ENCODE data around the gene DPM2. TPM values are rescaled to one million over a fixed set of nuclear protein-coding genes. Genes with fewer than 3 reads are reported as not detected.

Gene DPM2
- total RNA-seq, 1 donor: 10.1 TPM

DNA sequence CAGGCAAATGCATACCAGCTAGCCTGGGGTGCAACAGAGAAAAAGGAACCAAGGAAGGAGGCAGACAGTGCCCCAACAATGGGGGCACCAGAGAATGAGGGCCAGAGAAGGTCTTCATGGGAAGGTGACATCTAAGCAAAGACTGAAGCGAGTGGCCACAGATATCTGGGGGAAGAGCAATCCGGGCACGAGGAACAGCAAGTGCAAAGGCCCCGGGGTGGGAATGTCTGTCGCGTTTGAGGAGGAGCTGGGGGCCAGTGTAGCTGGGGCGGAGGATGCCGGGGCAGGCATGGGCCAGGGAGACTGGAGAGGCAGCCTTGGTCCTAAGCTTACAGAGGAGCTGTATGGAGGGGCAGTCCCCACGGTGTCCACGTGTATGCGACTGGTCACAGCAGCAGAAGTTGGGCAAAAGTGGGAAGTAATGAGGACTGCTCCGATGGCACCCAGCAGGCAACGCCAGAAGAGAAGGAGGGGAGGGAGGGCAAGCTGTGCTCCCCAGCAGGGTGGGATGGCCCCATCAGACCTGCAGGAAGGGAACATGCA lies 24.0 kb upstream of the DPM2 start:
- TF ChIP-seq, protein P1, sequence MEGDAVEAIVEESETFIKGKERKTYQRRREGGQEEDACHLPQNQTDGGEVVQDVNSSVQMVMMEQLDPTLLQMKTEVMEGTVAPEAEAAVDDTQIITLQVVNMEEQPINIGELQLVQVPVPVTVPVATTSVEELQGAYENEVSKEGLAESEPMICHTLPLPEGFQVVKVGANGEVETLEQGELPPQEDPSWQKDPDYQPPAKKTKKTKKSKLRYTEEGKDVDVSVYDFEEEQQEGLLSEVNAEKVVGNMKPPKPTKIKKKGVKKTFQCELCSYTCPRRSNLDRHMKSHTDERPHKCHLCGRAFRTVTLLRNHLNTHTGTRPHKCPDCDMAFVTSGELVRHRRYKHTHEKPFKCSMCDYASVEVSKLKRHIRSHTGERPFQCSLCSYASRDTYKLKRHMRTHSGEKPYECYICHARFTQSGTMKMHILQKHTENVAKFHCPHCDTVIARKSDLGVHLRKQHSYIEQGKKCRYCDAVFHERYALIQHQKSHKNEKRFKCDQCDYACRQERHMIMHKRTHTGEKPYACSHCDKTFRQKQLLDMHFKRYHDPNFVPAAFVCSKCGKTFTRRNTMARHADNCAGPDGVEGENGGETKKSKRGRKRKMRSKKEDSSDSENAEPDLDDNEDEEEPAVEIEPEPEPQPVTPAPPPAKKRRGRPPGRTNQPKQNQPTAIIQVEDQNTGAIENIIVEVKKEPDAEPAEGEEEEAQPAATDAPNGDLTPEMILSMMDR (IDR thresholded peaks at IDR 0.05; ENCODE audit: extremely low read depth, low read depth, low read length): no peak
- Histone ChIP-seq H3K27ac (ENCODE audit: low read depth, low read length) (no peak overlapping the region), H2AFZ (ENCODE audit: low read length) (no peak overlapping the region), H3K9me3 (ENCODE audit: low read depth, low read length) (no peaks in the 10 kb centered on the region), H3K79me2 (ENCODE audit: insufficient read depth, low read length) (peaks cover 91% of the 10 kb centered on the region), H3K36me3 (ENCODE audit: insufficient read depth, low read length) (no peaks in the 10 kb centered on the region), H3K27me3 (ENCODE audit: insufficient read depth, low read length) (no peaks in the 10 kb centered on the region), H3K4me1 (ENCODE audit: insufficient read depth, low read length) (peaks cover 16% of the 10 kb centered on the region), H3K4me3 (ENCODE audit: insufficient read depth, low read length) (no peak overlapping the region), H4K20me1 (ENCODE audit: insufficient read depth, low read length) (peaks cover 24% of the 10 kb centered on the region), H3K4me2 (ENCODE audit: insufficient read depth, low read length) (no peak overlapping the region)
- DNase-seq (ENCODE audit: insufficient read length, low spot score, missing footprints): no peak

- Histone ChIP-seq H4K20me1 (ENCODE audit: insufficient read depth, low read length) (peaks cover 25% of the 10 kb centered on the region), H3K4me1 (ENCODE audit: insufficient read depth, low read length) (peaks cover 11% of the 10 kb centered on the region), H2AFZ (ENCODE audit: low read length) (no peak overlapping the region), H3K9me3 (ENCODE audit: low read depth, low read length) (no peaks in the 10 kb centered on the region), H3K27me3 (ENCODE audit: insufficient read depth, low read length) (no peaks in the 10 kb centered on the region), H3K79me2 (ENCODE audit: insufficient read depth, low read length) (peaks cover 87% of the 10 kb centered on the region), H3K4me3 (ENCODE audit: insufficient read depth, low read length) (no peak overlapping the region), H3K36me3 (ENCODE audit: insufficient read depth, low read length) (no peaks in the 10 kb centered on the region), H3K27ac (ENCODE audit: low read depth, low read length) (no peak overlapping the region), H3K4me2 (ENCODE audit: insufficient read depth, low read length) (no peak overlapping the region)
- TF ChIP-seq, protein P1 (IDR thresholded peaks at IDR 0.05; ENCODE audit: extremely low read depth, low read depth, low read length): no peak
- DNase-seq (ENCODE audit: insufficient read length, low spot score, missing footprints): no peak
These were observed 23.5 kb upstream of the DPM2 start for GRCh38 chr9:127961155-127961490.

- Histone ChIP-seq H3K4me1 (ENCODE audit: insufficient read depth, low read length) (peaks cover 5% of the 10 kb centered on the region), H3K79me2 (ENCODE audit: insufficient read depth, low read length) (peaks cover 90% of the 10 kb centered on the region), H3K9me3 (ENCODE audit: low read depth, low read length) (no peaks in the 10 kb centered on the region), H3K4me2 (ENCODE audit: insufficient read depth, low read length) (no peak overlapping the region), H3K27ac (ENCODE audit: low read depth, low read length) (no peak overlapping the region), H3K27me3 (ENCODE audit: insufficient read depth, low read length) (no peaks in the 10 kb centered on the region), H2AFZ (ENCODE audit: low read length) (no peak overlapping the region), H3K36me3 (ENCODE audit: insufficient read depth, low read length) (no peaks in the 10 kb centered on the region), H3K4me3 (ENCODE audit: insufficient read depth, low read length) (no peak overlapping the region), H4K20me1 (ENCODE audit: insufficient read depth, low read length) (peaks cover 30% of the 10 kb centered on the region)
- DNase-seq (ENCODE audit: insufficient read length, low spot score, missing footprints): no peak
- TF ChIP-seq, protein P1 (IDR thresholded peaks at IDR 0.05; ENCODE audit: extremely low read depth, low read depth, low read length): no peak
These were observed 22.9 kb upstream of the DPM2 start for GRCh38 chr9:127960410-127961154.

DNA sequence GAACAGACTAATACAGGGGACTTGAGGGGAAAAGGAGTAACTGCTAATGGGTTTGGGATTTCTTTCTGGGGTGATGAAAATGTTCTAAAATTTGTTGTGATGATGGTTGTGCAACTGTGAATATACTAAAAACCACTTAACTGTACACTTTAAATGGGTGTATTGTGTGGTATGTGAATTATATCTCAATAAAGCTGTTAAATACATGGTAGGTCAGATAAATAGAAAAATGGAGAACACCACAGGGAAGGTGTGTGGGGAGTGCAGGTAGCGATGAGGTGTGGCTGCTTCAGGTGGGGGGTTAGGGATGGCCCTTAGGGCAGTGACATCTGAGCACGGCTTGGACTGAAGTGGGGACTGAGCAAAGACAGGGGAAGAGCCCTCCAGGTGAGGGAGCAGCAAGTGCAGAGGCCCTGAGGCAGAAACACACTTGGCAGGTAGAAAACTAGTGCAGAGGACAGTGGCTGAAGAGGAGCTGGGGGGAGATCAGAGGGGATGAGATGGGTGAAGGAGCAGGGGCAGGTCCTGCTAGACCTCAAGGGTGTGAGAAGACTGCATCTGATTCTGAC lies 22.3 kb upstream of the DPM2 start:
- peaks cover 37% of the 10 kb centered on the region for H4K20me1 ChIP-seq (ENCODE audit: insufficient read depth, low read length)
- no peak for DNase-seq (ENCODE audit: insufficient read length, low spot score, missing footprints)
- no peak overlapping the region for H3K4me3 ChIP-seq (ENCODE audit: insufficient read depth, low read length)
- H3K79me2 ChIP-seq (ENCODE audit: insufficient read depth, low read length): peaks cover 92% of the 10 kb centered on the region
- no peaks in the 10 kb centered on the region for H3K9me3 ChIP-seq (ENCODE audit: low read depth, low read length)
- no peaks in the 10 kb centered on the region for H3K27me3 ChIP-seq (ENCODE audit: insufficient read depth, low read length)
- H3K4me1 ChIP-seq (ENCODE audit: insufficient read depth, low read length): no peaks in the 10 kb centered on the region
- H2AFZ ChIP-seq (ENCODE audit: low read length): no peak overlapping the region
- no peaks in the 10 kb centered on the region for H3K36me3 ChIP-seq (ENCODE audit: insufficient read depth, low read length)
- TF ChIP-seq, protein P1 (IDR thresholded peaks at IDR 0.05; ENCODE audit: extremely low read depth, low read depth, low read length): no peak
- H3K27ac ChIP-seq (ENCODE audit: low read depth, low read length): no peak overlapping the region
- H3K4me2 ChIP-seq (ENCODE audit: insufficient read depth, low read length): no peak overlapping the region

All from osteoblast (primary cell).